ENCODE measurements around the gene B4GALT1. TPM values are rescaled to one million over a fixed set of nuclear protein-coding genes. Genes with fewer than 3 reads are reported as not detected.

B4GALT1 gene
- total RNA-seq, 1 experiment from 2014 or later: 31.4 TPM

DNA sequence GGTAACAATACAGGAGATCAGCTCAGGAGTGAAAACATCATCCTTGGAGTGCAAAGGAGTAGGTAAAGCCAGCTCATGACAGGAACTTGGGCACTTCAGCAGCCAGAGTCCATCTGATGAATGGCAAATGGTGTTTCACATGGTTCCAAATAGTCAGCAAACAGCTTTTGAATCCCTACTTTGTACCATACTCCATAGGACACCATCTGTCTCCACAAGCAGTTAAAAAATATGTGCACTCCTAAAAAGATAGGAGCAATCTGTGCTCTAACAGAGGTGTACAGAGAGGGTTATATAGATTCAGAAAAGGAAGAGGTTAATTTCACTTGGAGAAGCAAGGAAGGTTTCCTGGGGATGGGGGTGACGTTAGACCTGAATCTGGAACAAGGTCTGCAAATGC lies 21.6 kb upstream of the B4GALT1 start:
- ATAC-seq (no peak), DNase-seq (ENCODE audit: low read depth, low spot score) (no peak)
- Histone ChIP-seq H3K9me2 (ENCODE audit: insufficient read depth) (no peaks in the 10 kb centered on the region), H2AFZ (ENCODE audit: low read depth, low read length, poor library complexity, severe bottlenecking) (no peak overlapping the region), H3K36me3 (ENCODE audit: control insufficient read depth in 1 of 2, insufficient read depth in 2 of 2, low read length in 2 of 2) (no peaks in the 10 kb centered on the region), H3K4me2 (ENCODE audit: low read length) (no peak overlapping the region), H3K27me3 (ENCODE audit: insufficient read depth, low read length) (no peaks in the 10 kb centered on the region), H3K4me3 (replicated peaks in 1 of 2; ENCODE audit: low read depth in 1 of 2, low read length in 2 of 2) (no peak overlapping the region), H3K9ac (ENCODE audit: low read length) (no peak overlapping the region), H3K79me2 (ENCODE audit: insufficient read depth, low read length) (no peaks in the 10 kb centered on the region), H3K9me3 (ENCODE audit: control insufficient read depth in 1 of 2, insufficient read depth in 1 of 2, low read depth in 1 of 2, low read length in 2 of 2) (no peaks in the 10 kb centered on the region), H3K4me1 (ENCODE audit: control insufficient read depth in 1 of 2, insufficient read depth in 2 of 2, low read length in 2 of 2) (peaks cover 1 to 3% of the 10 kb centered on the region in 2 experiments; a peak in 3 of 4 replicates), H4K20me1 (ENCODE audit: insufficient read depth) (no peaks in the 10 kb centered on the region), H3K27ac (ENCODE audit: low read depth, low read length) (no peak overlapping the region)
- intact Hi-C loops (cut with micrococcal nuclease): no loop called here
- BruUV-seq (replicated peaks): no TSS peak
- CTCF ChIA-PET: no interaction called here
- POLR2A ChIA-PET: no interaction called here
- RAD21 ChIA-PET (ENCODE audit: low non-redundant PET in 1 of 2, low total read pairs in 2 of 2, uncharacterized antibody in 2 of 2, unreplicated experiment in 2 of 2): no interaction called here
- TF ChIP-seq, protein P1, sequence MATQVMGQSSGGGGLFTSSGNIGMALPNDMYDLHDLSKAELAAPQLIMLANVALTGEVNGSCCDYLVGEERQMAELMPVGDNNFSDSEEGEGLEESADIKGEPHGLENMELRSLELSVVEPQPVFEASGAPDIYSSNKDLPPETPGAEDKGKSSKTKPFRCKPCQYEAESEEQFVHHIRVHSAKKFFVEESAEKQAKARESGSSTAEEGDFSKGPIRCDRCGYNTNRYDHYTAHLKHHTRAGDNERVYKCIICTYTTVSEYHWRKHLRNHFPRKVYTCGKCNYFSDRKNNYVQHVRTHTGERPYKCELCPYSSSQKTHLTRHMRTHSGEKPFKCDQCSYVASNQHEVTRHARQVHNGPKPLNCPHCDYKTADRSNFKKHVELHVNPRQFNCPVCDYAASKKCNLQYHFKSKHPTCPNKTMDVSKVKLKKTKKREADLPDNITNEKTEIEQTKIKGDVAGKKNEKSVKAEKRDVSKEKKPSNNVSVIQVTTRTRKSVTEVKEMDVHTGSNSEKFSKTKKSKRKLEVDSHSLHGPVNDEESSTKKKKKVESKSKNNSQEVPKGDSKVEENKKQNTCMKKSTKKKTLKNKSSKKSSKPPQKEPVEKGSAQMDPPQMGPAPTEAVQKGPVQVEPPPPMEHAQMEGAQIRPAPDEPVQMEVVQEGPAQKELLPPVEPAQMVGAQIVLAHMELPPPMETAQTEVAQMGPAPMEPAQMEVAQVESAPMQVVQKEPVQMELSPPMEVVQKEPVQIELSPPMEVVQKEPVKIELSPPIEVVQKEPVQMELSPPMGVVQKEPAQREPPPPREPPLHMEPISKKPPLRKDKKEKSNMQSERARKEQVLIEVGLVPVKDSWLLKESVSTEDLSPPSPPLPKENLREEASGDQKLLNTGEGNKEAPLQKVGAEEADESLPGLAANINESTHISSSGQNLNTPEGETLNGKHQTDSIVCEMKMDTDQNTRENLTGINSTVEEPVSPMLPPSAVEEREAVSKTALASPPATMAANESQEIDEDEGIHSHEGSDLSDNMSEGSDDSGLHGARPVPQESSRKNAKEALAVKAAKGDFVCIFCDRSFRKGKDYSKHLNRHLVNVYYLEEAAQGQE (IDR thresholded peaks at IDR 0.05; ENCODE audit: low read depth): no peak
- TF ChIP-seq RAD21 (IDR thresholded peaks at IDR 0.05; ENCODE audit: low read depth) (no peak), EZH2phosphoT487 (IDR thresholded peaks at IDR 0.05; ENCODE audit: borderline replicate concordance) (no peak), ZNF274 (IDR thresholded peaks at IDR 0.05; ENCODE audit: low read depth, low read length) (no peak), CEBPB (IDR thresholded peaks at IDR 0.05; ENCODE audit: low read depth) (no peak)

DNA sequence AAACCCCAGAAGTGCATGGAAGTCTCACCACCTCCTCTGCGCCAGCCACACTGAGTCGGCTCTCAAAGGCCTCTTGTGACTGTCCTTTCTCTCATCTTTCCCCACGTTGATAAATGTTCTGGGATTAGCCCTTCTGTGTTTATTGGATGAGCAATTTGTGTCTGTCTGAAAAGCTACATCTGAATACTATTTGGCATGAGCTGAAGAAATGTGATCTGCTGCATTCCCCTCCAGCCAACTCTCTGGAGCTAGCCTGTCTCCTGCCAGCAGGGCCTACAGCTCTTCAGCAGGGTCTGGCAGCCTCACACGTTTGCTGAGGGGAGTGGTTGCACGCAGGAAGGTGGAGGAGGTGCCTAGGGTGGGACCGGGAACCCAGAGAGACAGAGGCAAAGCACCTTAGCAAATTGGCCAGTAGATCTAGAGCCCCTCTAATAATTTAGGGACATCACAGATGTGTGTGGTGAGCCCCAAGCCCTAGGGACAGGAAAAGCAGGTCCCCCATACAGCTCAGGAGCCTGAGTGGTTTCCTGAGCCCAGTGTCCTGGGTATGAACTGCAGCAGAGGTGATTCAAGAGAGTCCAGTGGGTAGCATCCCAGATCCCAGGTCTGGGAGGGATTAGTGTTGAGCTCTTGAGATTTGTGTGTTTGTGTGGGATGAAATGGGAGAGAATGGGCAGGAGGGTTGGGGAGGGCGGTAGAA lies 20.5 kb upstream of the B4GALT1 start:
- ChIA-PET POLR2A (no interaction called here), RAD21 (ENCODE audit: low non-redundant PET in 1 of 2, low total read pairs in 2 of 2, uncharacterized antibody in 2 of 2, unreplicated experiment in 2 of 2) (no interaction called here), CTCF (no interaction called here)
- intact Hi-C loops (cut with micrococcal nuclease): no loop called here
- Histone ChIP-seq H3K4me1 (ENCODE audit: control insufficient read depth in 1 of 2, insufficient read depth in 2 of 2, low read length in 2 of 2) (no peaks in the 10 kb centered on the region), H3K36me3 (ENCODE audit: control insufficient read depth in 1 of 2, insufficient read depth in 2 of 2, low read length in 2 of 2) (no peaks in the 10 kb centered on the region), H3K9me3 (ENCODE audit: control insufficient read depth in 1 of 2, insufficient read depth in 1 of 2, low read depth in 1 of 2, low read length in 2 of 2) (no peaks in the 10 kb centered on the region), H3K4me3 (replicated peaks in 1 of 2; ENCODE audit: low read depth in 1 of 2, low read length in 2 of 2) (no peak overlapping the region), H4K20me1 (ENCODE audit: insufficient read depth) (no peaks in the 10 kb centered on the region), H3K27ac (ENCODE audit: low read depth, low read length) (no peak overlapping the region), H3K9ac (ENCODE audit: low read length) (no peak overlapping the region), H2AFZ (ENCODE audit: low read depth, low read length, poor library complexity, severe bottlenecking) (no peak overlapping the region), H3K27me3 (ENCODE audit: insufficient read depth, low read length) (no peaks in the 10 kb centered on the region), H3K9me2 (ENCODE audit: insufficient read depth) (no peaks in the 10 kb centered on the region), H3K4me2 (ENCODE audit: low read length) (no peak overlapping the region), H3K79me2 (ENCODE audit: insufficient read depth, low read length) (no peaks in the 10 kb centered on the region)
- BruUV-seq (replicated peaks): no TSS peak
- TF ChIP-seq CEBPB (IDR thresholded peaks at IDR 0.05; ENCODE audit: low read depth) (no peak), EZH2phosphoT487 (IDR thresholded peaks at IDR 0.05; ENCODE audit: borderline replicate concordance) (no peak), SIN3A (IDR thresholded peaks at IDR 0.05; ENCODE audit: low read depth) (no peak), ZFX (IDR thresholded peaks at IDR 0.05) (no peak), ELF1 (IDR thresholded peaks at IDR 0.05; ENCODE audit: borderline replicate concordance, low read depth) (no peak), YY1 (IDR thresholded peaks at IDR 0.05; ENCODE audit: extremely low read depth, insufficient replicate concordance, low read depth, low read length) (no peak), TCF7L2 (IDR thresholded peaks at IDR 0.05; ENCODE audit: borderline replicate concordance, extremely low read depth, insufficient read depth, insufficient read length) (no peak), POLR2A (IDR thresholded peaks at IDR 0.05; ENCODE audit: borderline replicate concordance, extremely low read depth, insufficient read depth, insufficient read length) (no peak)
- TF ChIP-seq, protein P2, sequence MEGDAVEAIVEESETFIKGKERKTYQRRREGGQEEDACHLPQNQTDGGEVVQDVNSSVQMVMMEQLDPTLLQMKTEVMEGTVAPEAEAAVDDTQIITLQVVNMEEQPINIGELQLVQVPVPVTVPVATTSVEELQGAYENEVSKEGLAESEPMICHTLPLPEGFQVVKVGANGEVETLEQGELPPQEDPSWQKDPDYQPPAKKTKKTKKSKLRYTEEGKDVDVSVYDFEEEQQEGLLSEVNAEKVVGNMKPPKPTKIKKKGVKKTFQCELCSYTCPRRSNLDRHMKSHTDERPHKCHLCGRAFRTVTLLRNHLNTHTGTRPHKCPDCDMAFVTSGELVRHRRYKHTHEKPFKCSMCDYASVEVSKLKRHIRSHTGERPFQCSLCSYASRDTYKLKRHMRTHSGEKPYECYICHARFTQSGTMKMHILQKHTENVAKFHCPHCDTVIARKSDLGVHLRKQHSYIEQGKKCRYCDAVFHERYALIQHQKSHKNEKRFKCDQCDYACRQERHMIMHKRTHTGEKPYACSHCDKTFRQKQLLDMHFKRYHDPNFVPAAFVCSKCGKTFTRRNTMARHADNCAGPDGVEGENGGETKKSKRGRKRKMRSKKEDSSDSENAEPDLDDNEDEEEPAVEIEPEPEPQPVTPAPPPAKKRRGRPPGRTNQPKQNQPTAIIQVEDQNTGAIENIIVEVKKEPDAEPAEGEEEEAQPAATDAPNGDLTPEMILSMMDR (IDR thresholded peaks at IDR 0.05 in 2 of 3, conservative IDR thresholded peaks at IDR 0.05 in 1 of 3; ENCODE audit: borderline replicate concordance in 1 of 3, insufficient read depth in 1 of 3, low read depth in 2 of 3, low read length in 2 of 3): no peak
- ATAC-seq (no peak), DNase-seq (ENCODE audit: low read depth, low spot score) (no peak)

All from HCT116 (cell line).